Measurements from ENCODE around the gene MPST. TPM values are rescaled to one million over a fixed set of nuclear protein-coding genes. Genes with fewer than 3 reads are reported as not detected.

Gene MPST
- polyA plus RNA-seq, 1 donor from 2014 or later: 56.0 TPM

DNA sequence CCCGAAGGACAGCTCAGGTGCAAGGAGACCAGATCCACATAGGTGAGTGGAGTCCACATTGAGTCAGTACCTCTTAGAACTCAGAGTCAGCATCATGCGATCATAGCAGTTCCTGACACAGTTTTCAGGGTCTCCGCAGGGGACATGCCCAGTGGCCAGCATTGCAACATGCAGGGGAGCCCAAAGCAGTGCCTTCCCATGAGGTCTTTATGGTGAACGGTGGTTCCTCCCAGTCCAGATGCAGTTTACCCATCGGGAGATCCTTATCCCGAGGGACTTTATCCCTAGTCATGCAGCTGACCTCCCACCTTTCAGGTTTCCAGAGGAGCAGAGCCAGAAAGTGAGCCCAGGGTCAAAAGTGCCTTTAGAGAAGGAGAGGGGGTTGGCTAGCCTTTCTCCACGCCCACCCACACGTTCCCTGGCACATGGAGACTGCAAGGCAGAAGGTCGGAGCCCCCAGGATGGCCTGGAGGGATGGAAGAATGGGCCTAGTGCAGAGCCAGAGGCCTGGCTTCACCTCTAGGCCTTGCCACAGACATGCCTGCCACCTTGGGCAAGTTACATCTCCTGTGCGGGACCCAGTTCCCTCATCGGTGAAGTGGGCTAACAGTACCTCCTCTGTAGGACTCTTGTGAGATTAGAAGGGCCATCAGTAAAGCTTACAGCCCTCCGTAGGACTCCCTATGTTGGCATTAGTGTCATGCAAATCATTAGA lies 38.4 kb downstream of the MPST start:
- no peak overlapping the region for H3K4me3 ChIP-seq (ENCODE audit: low read length)
- no peaks in the 10 kb centered on the region for H3F3A ChIP-seq (ENCODE audit: insufficient read depth, low read length, poor library complexity, severe bottlenecking)
- no peaks in the 10 kb centered on the region for H3K9me2 ChIP-seq (ENCODE audit: insufficient read depth, low read length)
- no peak overlapping the region for H3K27ac ChIP-seq (ENCODE audit: low read length)
- H2AFZ ChIP-seq (ENCODE audit: low read depth, low read length): no peak overlapping the region
- H3K9me3 ChIP-seq (ENCODE audit: low read length): no peaks in the 10 kb centered on the region
- H4K20me1 ChIP-seq (ENCODE audit: insufficient read depth): no peaks in the 10 kb centered on the region
- no peaks in the 10 kb centered on the region for H3K27me3 ChIP-seq (ENCODE audit: insufficient read depth, low read depth, low read length)
- TF ChIP-seq SMC3 (conservative IDR thresholded peaks at IDR 0.05; ENCODE audit: poor library complexity): no peak
- TF ChIP-seq EZH2 (IDR thresholded peaks at IDR 0.05; ENCODE audit: borderline replicate concordance, insufficient read depth, low read length, poor library complexity, severe bottlenecking): no peak
- no peak for TF ChIP-seq RAD21 (conservative IDR thresholded peaks at IDR 0.05)
- no peak for TF ChIP-seq EP300 (conservative IDR thresholded peaks at IDR 0.05; ENCODE audit: poor library complexity, severe bottlenecking)
- TF ChIP-seq, protein P1, sequence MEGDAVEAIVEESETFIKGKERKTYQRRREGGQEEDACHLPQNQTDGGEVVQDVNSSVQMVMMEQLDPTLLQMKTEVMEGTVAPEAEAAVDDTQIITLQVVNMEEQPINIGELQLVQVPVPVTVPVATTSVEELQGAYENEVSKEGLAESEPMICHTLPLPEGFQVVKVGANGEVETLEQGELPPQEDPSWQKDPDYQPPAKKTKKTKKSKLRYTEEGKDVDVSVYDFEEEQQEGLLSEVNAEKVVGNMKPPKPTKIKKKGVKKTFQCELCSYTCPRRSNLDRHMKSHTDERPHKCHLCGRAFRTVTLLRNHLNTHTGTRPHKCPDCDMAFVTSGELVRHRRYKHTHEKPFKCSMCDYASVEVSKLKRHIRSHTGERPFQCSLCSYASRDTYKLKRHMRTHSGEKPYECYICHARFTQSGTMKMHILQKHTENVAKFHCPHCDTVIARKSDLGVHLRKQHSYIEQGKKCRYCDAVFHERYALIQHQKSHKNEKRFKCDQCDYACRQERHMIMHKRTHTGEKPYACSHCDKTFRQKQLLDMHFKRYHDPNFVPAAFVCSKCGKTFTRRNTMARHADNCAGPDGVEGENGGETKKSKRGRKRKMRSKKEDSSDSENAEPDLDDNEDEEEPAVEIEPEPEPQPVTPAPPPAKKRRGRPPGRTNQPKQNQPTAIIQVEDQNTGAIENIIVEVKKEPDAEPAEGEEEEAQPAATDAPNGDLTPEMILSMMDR (IDR thresholded peaks at IDR 0.05; ENCODE audit: poor library complexity, severe bottlenecking): no peak
- no peak for TF ChIP-seq POLR2AphosphoS5 (IDR thresholded peaks at IDR 0.05)
- no peak for TF ChIP-seq TAF1 (IDR thresholded peaks at IDR 0.05; ENCODE audit: low read depth)
- TF ChIP-seq, protein P2, sequence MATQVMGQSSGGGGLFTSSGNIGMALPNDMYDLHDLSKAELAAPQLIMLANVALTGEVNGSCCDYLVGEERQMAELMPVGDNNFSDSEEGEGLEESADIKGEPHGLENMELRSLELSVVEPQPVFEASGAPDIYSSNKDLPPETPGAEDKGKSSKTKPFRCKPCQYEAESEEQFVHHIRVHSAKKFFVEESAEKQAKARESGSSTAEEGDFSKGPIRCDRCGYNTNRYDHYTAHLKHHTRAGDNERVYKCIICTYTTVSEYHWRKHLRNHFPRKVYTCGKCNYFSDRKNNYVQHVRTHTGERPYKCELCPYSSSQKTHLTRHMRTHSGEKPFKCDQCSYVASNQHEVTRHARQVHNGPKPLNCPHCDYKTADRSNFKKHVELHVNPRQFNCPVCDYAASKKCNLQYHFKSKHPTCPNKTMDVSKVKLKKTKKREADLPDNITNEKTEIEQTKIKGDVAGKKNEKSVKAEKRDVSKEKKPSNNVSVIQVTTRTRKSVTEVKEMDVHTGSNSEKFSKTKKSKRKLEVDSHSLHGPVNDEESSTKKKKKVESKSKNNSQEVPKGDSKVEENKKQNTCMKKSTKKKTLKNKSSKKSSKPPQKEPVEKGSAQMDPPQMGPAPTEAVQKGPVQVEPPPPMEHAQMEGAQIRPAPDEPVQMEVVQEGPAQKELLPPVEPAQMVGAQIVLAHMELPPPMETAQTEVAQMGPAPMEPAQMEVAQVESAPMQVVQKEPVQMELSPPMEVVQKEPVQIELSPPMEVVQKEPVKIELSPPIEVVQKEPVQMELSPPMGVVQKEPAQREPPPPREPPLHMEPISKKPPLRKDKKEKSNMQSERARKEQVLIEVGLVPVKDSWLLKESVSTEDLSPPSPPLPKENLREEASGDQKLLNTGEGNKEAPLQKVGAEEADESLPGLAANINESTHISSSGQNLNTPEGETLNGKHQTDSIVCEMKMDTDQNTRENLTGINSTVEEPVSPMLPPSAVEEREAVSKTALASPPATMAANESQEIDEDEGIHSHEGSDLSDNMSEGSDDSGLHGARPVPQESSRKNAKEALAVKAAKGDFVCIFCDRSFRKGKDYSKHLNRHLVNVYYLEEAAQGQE (IDR thresholded peaks at IDR 0.05; ENCODE audit: borderline replicate concordance): no peak
- TF ChIP-seq MXI1 (conservative IDR thresholded peaks at IDR 0.05; ENCODE audit: poor library complexity, severe bottlenecking): no peak
- no peaks in the 10 kb centered on the region for H3K36me3 ChIP-seq (ENCODE audit: insufficient read depth, low read length)
- no peaks in the 10 kb centered on the region for H3K79me2 ChIP-seq (replicated peaks; ENCODE audit: insufficient read depth, low read length)
- H3K9ac ChIP-seq (ENCODE audit: low read length): no peak overlapping the region
- H3K4me2 ChIP-seq (ENCODE audit: low read length): no peak overlapping the region

DNA sequence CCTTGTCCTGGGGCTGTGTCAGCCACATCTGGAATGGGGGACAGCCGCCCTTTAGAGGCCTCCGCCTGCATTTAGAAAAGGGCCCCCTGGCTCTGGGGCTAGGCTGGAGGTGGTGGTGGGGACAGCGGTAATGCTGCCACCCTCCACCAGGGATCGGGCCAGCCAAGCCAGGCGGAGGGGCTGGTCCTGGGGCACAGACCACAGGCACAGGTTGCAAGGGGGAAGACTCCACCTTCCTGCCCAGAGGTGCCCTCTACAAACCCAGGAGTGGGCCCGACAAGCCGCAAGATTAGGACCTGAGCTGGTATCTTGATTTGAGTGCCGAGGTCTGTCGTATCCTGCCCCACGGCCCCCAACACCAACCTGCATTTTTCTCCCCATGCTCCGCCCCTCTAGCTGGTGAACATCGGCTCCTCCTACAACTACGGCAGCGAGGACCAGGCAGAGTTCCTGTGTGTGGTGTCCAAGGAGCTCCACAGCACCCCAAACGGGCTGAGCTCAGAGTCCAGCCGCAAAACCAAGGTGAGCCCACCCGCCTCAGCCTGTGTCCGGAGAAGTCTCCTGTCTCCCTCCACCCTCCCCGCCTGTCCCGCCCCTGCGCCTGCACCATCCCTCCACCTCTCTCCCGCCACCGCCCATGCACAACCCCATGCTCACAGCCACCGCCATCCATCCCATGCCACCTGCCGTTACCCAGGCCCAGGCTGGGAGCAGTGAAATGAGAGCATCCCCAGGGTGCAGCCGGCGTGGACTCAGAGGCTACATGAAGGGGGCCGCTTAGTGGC lies 39.6 kb downstream of the MPST start:
- Histone ChIP-seq H3K36me3 (ENCODE audit: insufficient read depth, low read length) (no peaks in the 10 kb centered on the region), H3K4me2 (ENCODE audit: low read length) (no peak overlapping the region), H3K9me2 (ENCODE audit: insufficient read depth, low read length) (no peaks in the 10 kb centered on the region), H4K20me1 (ENCODE audit: insufficient read depth) (no peaks in the 10 kb centered on the region), H3K27ac (ENCODE audit: low read length) (no peak overlapping the region), H3F3A (ENCODE audit: insufficient read depth, low read length, poor library complexity, severe bottlenecking) (no peaks in the 10 kb centered on the region), H3K4me3 (ENCODE audit: low read length) (no peak overlapping the region), H3K9ac (ENCODE audit: low read length) (no peak overlapping the region), H3K9me3 (ENCODE audit: low read length) (no peaks in the 10 kb centered on the region), H2AFZ (ENCODE audit: low read depth, low read length) (no peak overlapping the region), H3K27me3 (ENCODE audit: insufficient read depth, low read depth, low read length) (no peaks in the 10 kb centered on the region), H3K79me2 (replicated peaks; ENCODE audit: insufficient read depth, low read length) (no peaks in the 10 kb centered on the region)
- TF ChIP-seq RAD21 (conservative IDR thresholded peaks at IDR 0.05): no peak
- TF ChIP-seq, protein P1 (IDR thresholded peaks at IDR 0.05; ENCODE audit: poor library complexity, severe bottlenecking): no peak
- TF ChIP-seq, protein P2 (IDR thresholded peaks at IDR 0.05; ENCODE audit: borderline replicate concordance): no peak
- TF ChIP-seq MXI1 (conservative IDR thresholded peaks at IDR 0.05; ENCODE audit: poor library complexity, severe bottlenecking): no peak
- TF ChIP-seq EZH2 (IDR thresholded peaks at IDR 0.05; ENCODE audit: borderline replicate concordance, insufficient read depth, low read length, poor library complexity, severe bottlenecking): no peak
- TF ChIP-seq TAF1 (IDR thresholded peaks at IDR 0.05; ENCODE audit: low read depth): no peak
- TF ChIP-seq POLR2AphosphoS5 (IDR thresholded peaks at IDR 0.05): no peak
- TF ChIP-seq SMC3 (conservative IDR thresholded peaks at IDR 0.05; ENCODE audit: poor library complexity): no peak
